ENCODE measurements around the gene SLC25A27.

The SLC25A27 gene

DNA sequence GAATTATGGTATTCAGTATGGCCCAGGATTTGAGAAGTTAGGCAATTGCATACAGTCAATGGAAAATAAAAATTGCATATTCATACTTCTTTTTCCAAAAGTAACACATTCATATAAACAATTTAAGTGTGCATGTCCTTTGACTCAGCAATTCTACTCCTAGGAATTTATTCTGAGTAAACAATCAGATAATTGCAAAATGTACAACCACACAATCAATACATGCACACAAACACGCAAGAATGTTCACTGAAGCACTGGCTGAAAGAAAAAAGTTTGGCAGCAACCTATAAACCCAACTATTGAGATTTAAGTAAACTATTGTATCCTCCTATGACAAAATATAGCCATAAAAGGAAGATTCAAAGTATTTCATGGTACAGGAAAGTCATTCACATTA lies 1.8 kb upstream of the SLC25A27 start:
- DNase-seq (ENCODE audit: low read depth): no peak

GRCh38 chr6:46651816-46652215 lies 959 bp upstream of the SLC25A27 start:
- no peak for DNase-seq (ENCODE audit: low read depth)

GRCh38 chr6:46652232-46652602 lies 558 bp upstream of the SLC25A27 start:
- no peak for DNase-seq (ENCODE audit: low read depth)

GRCh38 chr6:46653439-46654195 lies 842 bp downstream of the SLC25A27 start:
- no peak for DNase-seq (ENCODE audit: low read depth)

DNA sequence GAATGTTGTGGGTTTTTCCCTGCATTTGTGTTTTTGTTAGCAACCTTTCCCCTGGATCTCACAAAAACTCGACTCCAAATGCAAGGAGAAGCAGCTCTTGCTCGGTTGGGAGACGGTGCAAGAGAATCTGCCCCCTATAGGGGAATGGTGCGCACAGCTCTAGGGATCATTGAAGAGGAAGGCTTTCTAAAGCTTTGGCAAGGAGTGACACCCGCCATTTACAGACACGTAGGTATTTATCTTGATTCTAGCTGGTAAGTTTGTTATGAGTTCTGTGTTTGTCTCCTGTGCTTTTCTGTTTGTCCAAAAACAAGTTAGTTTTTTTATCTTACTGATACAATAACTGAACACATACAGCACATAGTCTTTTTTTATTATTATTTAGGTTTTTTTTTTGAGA lies 3.0 kb downstream of the SLC25A27 start:
- no peak for DNase-seq (ENCODE audit: low read depth)

DNA sequence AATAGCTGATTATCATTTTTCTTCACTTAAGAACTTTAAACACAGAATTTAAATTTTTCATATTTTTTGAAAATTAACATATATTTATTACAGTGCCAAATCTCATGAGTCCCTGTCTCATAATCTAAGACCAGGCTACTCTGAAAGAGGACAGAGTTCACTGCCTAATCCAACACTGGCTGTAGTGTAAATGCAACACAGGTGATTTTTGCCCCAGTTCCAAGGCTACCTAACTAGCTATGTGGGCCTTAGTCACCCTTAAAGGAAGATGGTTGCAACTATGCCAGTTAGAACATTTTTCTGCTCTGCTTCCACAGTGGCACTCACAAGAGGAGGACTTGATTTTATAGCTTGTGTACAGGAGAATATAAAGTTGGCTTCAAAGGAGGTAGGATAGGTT lies 4.9 kb downstream of the SLC25A27 start:
- DNase-seq (ENCODE audit: low read depth): no peak

- no peak for DNase-seq (ENCODE audit: low read depth)
Observed at GRCh38 chr6:46661483-46661882, 8.7 kb downstream of the SLC25A27 start.

DNA sequence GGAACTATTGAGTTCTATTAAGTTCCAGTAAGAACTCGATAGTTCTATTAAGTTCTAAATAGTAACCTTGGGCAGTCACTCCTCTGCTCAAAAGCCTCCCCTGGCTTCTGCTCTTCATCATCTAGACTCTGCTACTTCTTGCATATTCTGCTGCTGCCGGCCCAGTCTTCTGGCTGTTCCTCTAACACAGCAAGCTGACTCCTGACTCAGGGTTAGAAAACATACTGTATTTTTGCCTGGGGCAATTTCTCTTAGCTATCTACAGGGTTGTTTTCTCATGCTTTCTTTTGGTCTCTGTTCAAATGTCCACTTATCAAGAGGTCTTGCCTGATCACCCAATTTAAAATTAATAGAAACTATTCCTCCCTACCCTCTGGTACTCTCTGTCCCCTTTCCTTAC lies 14.6 kb downstream of the SLC25A27 start:
- DNase-seq (ENCODE audit: low read depth): no peak

DNA sequence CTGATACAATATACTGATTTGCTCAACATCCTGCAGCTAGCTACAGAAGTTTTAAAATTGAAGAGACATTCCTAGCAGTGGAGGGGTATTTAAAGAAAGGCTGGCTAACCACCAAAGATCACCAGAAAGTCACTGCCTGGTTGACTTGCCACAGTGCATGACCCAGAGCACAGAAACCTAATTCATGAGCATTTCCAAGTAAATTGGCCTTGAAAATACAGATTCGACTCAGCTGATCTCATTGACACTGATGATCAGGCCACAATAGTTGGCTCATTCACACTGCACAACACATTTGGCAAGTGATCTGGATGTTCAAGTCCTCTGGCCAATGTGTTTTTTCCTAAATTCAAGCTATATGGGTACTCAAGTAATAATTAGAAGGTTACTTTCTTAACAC lies 21.6 kb downstream of the SLC25A27 start:
- DNase-seq (ENCODE audit: low read depth): no peak

- DNase-seq (ENCODE audit: low read depth): no peak
Observed at GRCh38 chr6:46676604-46677313, 24.0 kb downstream of the SLC25A27 start.

- DNase-seq (ENCODE audit: low read depth): no peak
Observed at GRCh38 chr6:46677314-46677654, 24.5 kb downstream of the SLC25A27 start.

GRCh38 chr6:46684771-46685170 lies 32.0 kb downstream of the SLC25A27 start:
- DNase-seq (ENCODE audit: low read depth): peak; percentile 5

DNA sequence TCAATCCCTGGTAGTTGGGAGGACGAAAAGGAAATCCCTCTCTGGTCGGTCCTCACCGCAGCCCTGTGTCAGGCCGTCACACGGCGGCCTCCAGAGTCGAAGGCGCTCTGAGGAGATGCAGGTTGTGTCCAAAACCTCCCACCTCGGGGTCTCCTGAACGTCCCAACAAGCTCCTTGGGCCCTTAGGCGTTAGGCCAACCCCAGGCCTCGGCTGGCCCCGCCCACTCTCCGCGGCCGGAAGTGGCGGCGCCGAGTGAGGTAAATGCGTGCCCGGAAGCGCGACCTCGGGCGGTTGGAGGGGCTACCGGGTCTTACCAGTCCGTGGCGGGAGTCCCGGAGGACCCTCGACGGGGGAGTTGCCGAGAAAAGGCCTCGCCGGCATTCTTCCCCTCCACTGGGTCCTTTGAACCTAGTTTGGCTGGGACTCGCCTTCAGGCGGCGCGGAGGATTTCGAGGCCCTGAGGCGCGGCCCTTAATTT lies 34.9 kb downstream of the SLC25A27 start, which contains the start of gene TDRD6:
Gene TDRD6, plus strand, starts transcription at position 267 of the 479 bp plus-strand sequence. CDS start 244 bp downstream, outside the sequence.
- DNase-seq (ENCODE audit: low read depth): no peak

DNA sequence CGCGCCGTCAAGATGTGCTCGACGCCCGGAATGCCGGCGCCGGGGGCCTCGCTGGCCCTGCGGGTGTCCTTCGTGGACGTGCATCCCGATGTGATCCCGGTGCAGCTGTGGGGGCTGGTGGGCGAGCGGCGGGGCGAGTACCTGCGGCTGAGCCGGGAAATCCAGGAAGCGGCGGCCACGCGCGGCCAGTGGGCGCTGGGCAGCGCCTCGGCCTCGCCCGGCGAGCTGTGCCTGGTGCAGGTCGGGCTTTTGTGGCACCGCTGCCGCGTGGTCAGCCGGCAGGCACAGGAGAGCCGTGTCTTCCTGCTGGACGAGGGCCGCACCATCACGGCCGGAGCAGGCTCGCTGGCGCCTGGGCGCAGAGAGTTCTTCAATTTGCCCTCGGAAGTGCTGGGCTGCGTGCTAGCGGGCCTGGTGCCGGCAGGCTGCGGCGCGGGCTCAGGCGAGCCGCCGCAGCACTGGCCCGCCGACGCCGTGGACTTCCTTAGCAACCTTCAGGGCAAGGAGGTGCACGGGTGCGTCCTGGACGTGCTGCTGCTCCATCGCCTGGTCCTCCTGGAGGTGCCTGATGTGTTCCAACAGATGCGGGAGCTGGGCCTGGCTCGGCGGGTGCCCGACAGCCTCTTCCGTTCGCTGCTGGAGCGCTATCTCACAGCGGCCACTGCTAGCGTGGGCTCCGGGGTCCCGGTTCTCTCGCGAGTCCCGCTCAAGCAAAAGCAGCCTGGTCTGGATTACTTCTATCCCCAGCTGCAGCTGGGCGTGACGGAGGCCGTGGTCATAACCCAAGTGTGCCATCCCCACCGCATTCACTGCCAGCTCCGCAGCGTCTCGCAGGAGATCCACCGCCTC lies 35.6 kb downstream of the SLC25A27 start:
- no peak for DNase-seq (ENCODE audit: low read depth)

DNA sequence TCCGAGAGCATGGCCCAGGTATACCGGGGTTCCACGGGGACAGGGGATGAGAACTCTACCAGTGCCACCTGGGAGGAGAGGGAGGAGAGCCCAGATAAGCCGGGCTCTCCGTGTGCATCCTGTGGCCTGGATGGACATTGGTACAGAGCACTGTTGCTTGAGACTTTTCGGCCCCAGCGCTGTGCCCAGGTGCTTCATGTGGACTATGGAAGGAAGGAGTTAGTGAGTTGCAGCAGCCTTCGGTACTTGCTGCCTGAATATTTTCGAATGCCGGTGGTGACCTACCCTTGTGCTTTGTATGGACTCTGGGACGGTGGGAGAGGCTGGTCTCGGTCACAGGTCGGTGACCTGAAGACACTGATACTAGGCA lies 36.2 kb downstream of the SLC25A27 start:
- no peak for DNase-seq (ENCODE audit: low read depth)

GRCh38 chr6:46689657-46690056 lies 36.9 kb downstream of the SLC25A27 start:
- no peak for DNase-seq (ENCODE audit: low read depth)

GRCh38 chr6:46690141-46690755 lies 37.5 kb downstream of the SLC25A27 start:
- no peak for DNase-seq (ENCODE audit: low read depth)

GRCh38 chr6:46690911-46691451 lies 38.2 kb downstream of the SLC25A27 start:
- no peak for DNase-seq (ENCODE audit: low read depth)

GRCh38 chr6:46699970-46700369 lies 47.2 kb downstream of the SLC25A27 start:
- no peak for DNase-seq (ENCODE audit: low read depth)

- DNase-seq (ENCODE audit: low read depth): no peak
Observed at GRCh38 chr6:46704562-46704961, 51.8 kb downstream of the SLC25A27 start.

GRCh38 chr6:46706464-46706863 lies 53.7 kb downstream of the SLC25A27 start:
- DNase-seq (ENCODE audit: low read depth): no peak

DNA sequence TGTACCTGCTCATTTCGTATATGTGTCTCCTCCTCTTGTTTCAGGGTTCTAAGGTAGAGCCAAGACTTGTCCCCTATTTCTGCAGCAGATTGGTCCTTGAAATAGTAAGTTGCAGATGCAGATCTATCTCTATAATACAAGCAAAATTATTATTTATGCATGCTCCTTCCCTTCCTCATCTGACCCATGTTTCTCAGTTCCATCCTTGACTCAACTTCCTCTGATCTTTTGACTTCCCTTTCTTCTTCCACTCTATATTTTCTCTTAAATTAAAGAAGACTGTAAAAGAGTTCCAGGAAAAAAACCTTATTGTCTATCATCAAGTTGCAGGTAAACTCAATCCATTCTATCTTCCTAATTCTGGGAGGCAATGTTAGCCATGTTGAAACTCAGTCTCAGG lies 58.7 kb downstream of the SLC25A27 start:
- DNase-seq (ENCODE audit: low read depth): no peak

Data from GM04503 (cell line).